ENCODE data around the gene SHISAL1.

The SHISAL1 gene

DNA sequence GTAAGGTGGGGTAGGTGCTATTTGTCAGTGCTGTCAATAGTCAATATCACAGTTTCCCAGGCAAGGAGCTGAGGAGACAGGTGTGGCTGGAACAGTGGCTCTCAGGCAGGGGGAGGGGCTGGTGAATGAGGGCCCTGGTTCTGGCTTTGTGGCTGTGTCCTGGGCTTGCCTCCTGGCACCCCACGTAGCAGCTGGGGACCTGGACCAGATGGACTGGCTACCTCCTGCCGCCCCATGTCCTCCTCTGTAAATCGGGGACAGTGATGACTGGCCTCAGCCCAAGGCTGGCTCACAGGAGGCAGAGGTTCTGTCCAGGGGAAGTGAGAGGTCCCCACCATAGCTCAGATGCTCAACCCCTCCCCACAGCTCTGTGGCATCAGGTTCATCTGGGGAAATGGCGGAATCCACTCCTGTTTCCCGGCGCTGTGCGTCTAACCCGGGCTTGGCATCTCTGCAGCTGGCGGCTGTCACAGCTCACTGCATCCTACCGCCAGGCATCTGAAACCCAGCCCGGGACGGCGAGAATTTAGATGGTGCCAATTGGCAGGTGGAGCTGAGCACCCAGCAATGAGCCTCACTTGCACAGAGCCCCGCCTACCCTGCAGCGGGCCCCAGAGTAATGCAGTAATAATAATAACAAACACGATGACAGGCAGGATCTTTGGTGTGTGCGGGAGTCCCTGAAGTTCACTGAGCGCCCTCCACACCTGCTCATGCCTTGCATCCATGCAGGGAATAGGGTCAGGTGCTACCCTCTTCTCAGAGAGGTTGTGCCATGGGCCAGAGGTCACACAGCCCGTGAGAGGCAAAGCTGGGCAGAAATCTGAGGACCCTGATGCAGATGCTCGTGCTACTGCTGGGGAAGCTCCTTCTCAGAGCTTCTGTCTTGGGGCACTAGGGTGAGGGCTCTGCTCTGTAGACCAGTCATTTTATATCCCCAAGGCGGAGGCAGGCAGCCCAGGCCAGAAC, 27.8 kb upstream of the SHISAL1 start:
- peaks cover 8% of the 10 kb centered on the region for H3K27me3 ChIP-seq (ENCODE audit: control insufficient read depth, insufficient read depth, low read length)
- no peak overlapping the region for H3K9ac ChIP-seq (ENCODE audit: low read length)
- H3K36me3 ChIP-seq (ENCODE audit: control insufficient read depth, low read depth, low read length) = no peaks in the 10 kb centered on the region

GRCh38 chr22:44338906-44339305, 26.2 kb upstream of the SHISAL1 start:
- H3K9me3 ChIP-seq (ENCODE audit: control insufficient read depth, low read depth, low read length) = no peaks in the 10 kb centered on the region
- peaks cover 8% of the 10 kb centered on the region for H3K27me3 ChIP-seq (ENCODE audit: control insufficient read depth, insufficient read depth, low read length)
- no peak overlapping the region for H3K9ac ChIP-seq (ENCODE audit: low read length)
- peaks cover 14% of the 10 kb centered on the region for H3K4me1 ChIP-seq (ENCODE audit: control insufficient read depth, low read depth, low read length)
- no peak overlapping the region for H3K4me3 ChIP-seq (ENCODE audit: low read length)
- H3K36me3 ChIP-seq (ENCODE audit: control insufficient read depth, low read depth, low read length) = no peaks in the 10 kb centered on the region
- H3K27ac ChIP-seq (ENCODE audit: low read length) = no peak overlapping the region

More for the DNA sequence above, 27.8 kb upstream of the SHISAL1 start:
- Histone ChIP-seq H3K4me1 (ENCODE audit: control insufficient read depth, low read depth, low read length) (peaks cover 14% of the 10 kb centered on the region), H3K9me3 (ENCODE audit: control insufficient read depth, low read depth, low read length) (no peaks in the 10 kb centered on the region), H3K27ac (ENCODE audit: low read length) (no peak overlapping the region), H3K4me3 (ENCODE audit: low read length) (no peak overlapping the region)

- Histone ChIP-seq H3K4me3 (ENCODE audit: low read length) (no peak overlapping the region), H3K27me3 (ENCODE audit: control insufficient read depth, insufficient read depth, low read length) (peaks cover 11% of the 10 kb centered on the region), H3K4me1 (ENCODE audit: control insufficient read depth, low read depth, low read length) (peaks cover 14% of the 10 kb centered on the region), H3K9me3 (ENCODE audit: control insufficient read depth, low read depth, low read length) (no peaks in the 10 kb centered on the region), H3K27ac (ENCODE audit: low read length) (no peak overlapping the region), H3K9ac (ENCODE audit: low read length) (no peak overlapping the region), H3K36me3 (ENCODE audit: control insufficient read depth, low read depth, low read length) (no peaks in the 10 kb centered on the region)
These were observed 25.5 kb upstream of the SHISAL1 start for GRCh38 chr22:44338177-44338810.

- peaks cover 14% of the 10 kb centered on the region for H3K4me1 ChIP-seq (ENCODE audit: control insufficient read depth, low read depth, low read length)
- no peaks in the 10 kb centered on the region for H3K9me3 ChIP-seq (ENCODE audit: control insufficient read depth, low read depth, low read length)
These were observed 24.9 kb upstream of the SHISAL1 start for GRCh38 chr22:44337678-44338004.

GRCh38 chr22:44336962-44337677, 24.4 kb upstream of the SHISAL1 start:
- no peak overlapping the region for H3K27ac ChIP-seq (ENCODE audit: low read length)
- peaks cover 23% of the 10 kb centered on the region for H3K27me3 ChIP-seq (ENCODE audit: control insufficient read depth, insufficient read depth, low read length)
- H3K4me1 ChIP-seq (ENCODE audit: control insufficient read depth, low read depth, low read length) = peaks cover 14% of the 10 kb centered on the region
- no peaks in the 10 kb centered on the region for H3K36me3 ChIP-seq (ENCODE audit: control insufficient read depth, low read depth, low read length)
- no peak overlapping the region for H3K4me3 ChIP-seq (ENCODE audit: low read length)
- no peaks in the 10 kb centered on the region for H3K9me3 ChIP-seq (ENCODE audit: control insufficient read depth, low read depth, low read length)
- H3K9ac ChIP-seq (ENCODE audit: low read length) = no peak overlapping the region

More at GRCh38 chr22:44337678-44338004, 24.9 kb upstream of the SHISAL1 start:
- Histone ChIP-seq H3K9ac (ENCODE audit: low read length) (no peak overlapping the region), H3K27ac (ENCODE audit: low read length) (no peak overlapping the region), H3K36me3 (ENCODE audit: control insufficient read depth, low read depth, low read length) (no peaks in the 10 kb centered on the region), H3K27me3 (ENCODE audit: control insufficient read depth, insufficient read depth, low read length) (peaks cover 18% of the 10 kb centered on the region), H3K4me3 (ENCODE audit: low read length) (no peak overlapping the region)

- no peak overlapping the region for H3K4me3 ChIP-seq (ENCODE audit: low read length)
- H3K27ac ChIP-seq (ENCODE audit: low read length) = no peak overlapping the region
- H3K9me3 ChIP-seq (ENCODE audit: control insufficient read depth, low read depth, low read length) = no peaks in the 10 kb centered on the region
- H3K27me3 ChIP-seq (ENCODE audit: control insufficient read depth, insufficient read depth, low read length) = peaks cover 25% of the 10 kb centered on the region
- H3K36me3 ChIP-seq (ENCODE audit: control insufficient read depth, low read depth, low read length) = no peaks in the 10 kb centered on the region
- H3K9ac ChIP-seq (ENCODE audit: low read length) = no peak overlapping the region
- H3K4me1 ChIP-seq (ENCODE audit: control insufficient read depth, low read depth, low read length) = peaks cover 11% of the 10 kb centered on the region
These were observed 23.4 kb upstream of the SHISAL1 start for GRCh38 chr22:44335903-44336803.

DNA sequence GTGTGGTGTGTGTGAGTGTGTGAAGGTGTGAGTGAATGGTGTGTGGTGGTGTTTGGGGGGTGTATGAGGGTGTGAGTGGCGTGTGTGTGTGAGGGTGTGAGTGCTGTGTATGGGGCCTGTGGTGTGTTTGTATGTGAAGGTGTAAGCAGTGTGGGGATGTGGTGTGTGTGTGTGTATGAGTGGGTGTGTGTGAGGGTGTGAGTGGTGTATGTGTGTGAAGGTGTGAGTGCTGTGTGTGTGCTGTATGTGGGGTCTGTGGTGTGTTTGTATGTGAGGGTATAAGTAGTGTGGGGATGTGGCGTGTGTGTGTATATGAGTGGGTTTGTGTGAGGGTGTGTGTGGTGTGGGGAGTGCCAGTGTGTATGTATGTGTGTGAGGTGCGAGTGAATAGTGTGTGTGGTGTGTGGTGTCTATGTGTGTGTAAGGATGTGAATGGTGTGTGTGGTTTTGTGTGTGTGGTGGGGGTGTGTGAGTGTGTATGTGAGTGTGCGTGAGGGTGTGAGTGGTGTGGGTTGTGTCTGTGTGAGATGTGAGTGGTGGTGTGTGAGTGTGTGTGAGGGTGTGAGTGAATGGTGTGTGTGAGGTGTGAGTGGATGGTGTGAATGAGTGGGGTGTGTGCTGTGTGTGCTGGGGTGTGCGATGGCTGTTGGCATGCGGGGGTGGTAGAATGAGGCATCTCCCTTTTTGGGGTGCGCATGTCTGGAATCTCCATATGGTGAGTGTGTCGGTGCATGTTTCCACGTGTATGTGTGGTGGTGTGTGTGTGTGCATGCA, 22.5 kb upstream of the SHISAL1 start:
- H3K4me3 ChIP-seq (ENCODE audit: low read length) = no peak overlapping the region
- H3K4me1 ChIP-seq (ENCODE audit: control insufficient read depth, low read depth, low read length) = peaks cover 11% of the 10 kb centered on the region
- H3K27ac ChIP-seq (ENCODE audit: low read length) = no peak overlapping the region

DNA sequence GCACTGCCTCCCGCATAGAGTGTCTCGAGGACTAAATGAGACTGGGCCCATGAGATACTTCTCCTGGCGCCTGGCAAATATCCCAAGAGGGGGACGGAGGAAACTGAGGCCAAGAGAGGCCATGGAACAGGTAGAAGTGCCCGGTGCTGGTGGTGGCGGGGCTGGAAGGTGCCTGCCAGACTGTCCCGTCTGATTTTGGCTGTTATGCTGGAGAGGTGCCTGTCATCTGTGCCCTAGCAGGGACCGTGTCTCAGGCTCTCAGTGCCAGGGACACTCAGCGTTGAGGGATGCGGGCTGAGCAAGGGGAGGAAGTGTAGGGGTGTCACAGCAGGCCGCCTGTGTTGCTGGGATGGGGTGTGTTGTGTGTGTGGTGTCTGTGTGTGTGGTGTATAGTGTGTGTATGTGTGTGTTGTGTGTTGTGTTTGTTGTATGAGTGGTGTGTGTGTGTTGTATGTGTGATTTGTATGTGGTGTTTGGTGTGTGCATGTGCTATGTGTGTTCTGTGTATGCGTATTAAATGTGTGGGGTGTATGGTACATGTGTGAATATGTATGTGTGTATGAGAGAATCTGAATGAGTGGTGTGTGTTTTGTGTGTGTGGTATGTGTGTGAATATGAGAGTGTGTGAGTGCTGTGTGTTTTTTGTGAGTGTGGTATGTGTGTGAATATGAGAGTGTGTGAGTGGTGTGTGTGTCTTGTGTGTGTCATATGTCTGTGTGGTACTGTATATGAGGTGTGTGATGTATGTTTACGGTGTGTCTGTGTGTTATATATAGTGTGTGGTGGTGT, 21.3 kb upstream of the SHISAL1 start:
- no peak overlapping the region for H3K27ac ChIP-seq (ENCODE audit: low read length)

More for the DNA sequence above, 22.5 kb upstream of the SHISAL1 start:
- Histone ChIP-seq H3K27me3 (ENCODE audit: control insufficient read depth, insufficient read depth, low read length) (peaks cover 34% of the 10 kb centered on the region), H3K36me3 (ENCODE audit: control insufficient read depth, low read depth, low read length) (no peaks in the 10 kb centered on the region), H3K9ac (ENCODE audit: low read length) (no peak overlapping the region), H3K9me3 (ENCODE audit: control insufficient read depth, low read depth, low read length) (no peaks in the 10 kb centered on the region)

GRCh38 chr22:44332946-44333345, 20.2 kb upstream of the SHISAL1 start:
- H3K9ac ChIP-seq (ENCODE audit: low read length) = no peak overlapping the region
- H3K27me3 ChIP-seq (ENCODE audit: control insufficient read depth, insufficient read depth, low read length) = peaks cover 48% of the 10 kb centered on the region
- H3K27ac ChIP-seq (ENCODE audit: low read length) = no peak overlapping the region
- H3K4me3 ChIP-seq (ENCODE audit: low read length) = no peak overlapping the region
- H3K9me3 ChIP-seq (ENCODE audit: control insufficient read depth, low read depth, low read length) = no peaks in the 10 kb centered on the region
- peaks cover 20% of the 10 kb centered on the region for H3K4me1 ChIP-seq (ENCODE audit: control insufficient read depth, low read depth, low read length)
- no peaks in the 10 kb centered on the region for H3K36me3 ChIP-seq (ENCODE audit: control insufficient read depth, low read depth, low read length)

More for the DNA sequence above, 21.3 kb upstream of the SHISAL1 start:
- no peak overlapping the region for H3K4me3 ChIP-seq (ENCODE audit: low read length)
- H3K27me3 ChIP-seq (ENCODE audit: control insufficient read depth, insufficient read depth, low read length) = peaks cover 46% of the 10 kb centered on the region
- H3K9me3 ChIP-seq (ENCODE audit: control insufficient read depth, low read depth, low read length) = no peaks in the 10 kb centered on the region
- peaks cover 14% of the 10 kb centered on the region for H3K4me1 ChIP-seq (ENCODE audit: control insufficient read depth, low read depth, low read length)
- H3K9ac ChIP-seq (ENCODE audit: low read length) = no peak overlapping the region
- H3K36me3 ChIP-seq (ENCODE audit: control insufficient read depth, low read depth, low read length) = no peaks in the 10 kb centered on the region

All from iPS-18a (cell line).